ENCODE data around the gene WHRN. TPM values are rescaled to one million over a fixed set of nuclear protein-coding genes. Genes with fewer than 3 reads are reported as not detected.

WHRN gene
- polyA plus RNA-seq, 4 donors: 2.7 to 12.9 (median 7.9) TPM

GRCh38 chr9:114429488-114429887, 75.8 kb downstream of the WHRN start:
- H3K36me3 ChIP-seq (ENCODE audit: control insufficient read depth in 3 of 3, insufficient read depth in 2 of 3, low read depth in 1 of 3, low read length in 3 of 3): peaks cover 0 to 18% (median 0%) of the 10 kb centered on the region in 3 donors
- H3K4me3 ChIP-seq (ENCODE audit: low read depth in 1 of 3, low read length in 3 of 3): no peak overlapping the region
- FAIRE-seq: no peak
- no peaks in the 10 kb centered on the region for H3K9me3 ChIP-seq (ENCODE audit: control insufficient read depth in 2 of 2, insufficient read depth in 1 of 2, low read depth in 1 of 2, low read length in 1 of 2)
- DNase-seq: no peak
- H3K27me3 ChIP-seq (ENCODE audit: control insufficient read depth in 3 of 3, insufficient read depth in 3 of 3, low read length in 3 of 3): no peaks in the 10 kb centered on the region
- no peak overlapping the region for H3K27ac ChIP-seq (ENCODE audit: low read depth in 1 of 3, low read length in 2 of 3)
- no peaks in the 10 kb centered on the region for H3K4me1 ChIP-seq (ENCODE audit: control insufficient read depth in 3 of 3, insufficient read depth in 2 of 3, low read depth in 1 of 3, low read length in 2 of 3)
- WGBS, 3 donors: 82 to 87% (median 83%) methylated on average over 6 of the region's 6 CpGs

DNA sequence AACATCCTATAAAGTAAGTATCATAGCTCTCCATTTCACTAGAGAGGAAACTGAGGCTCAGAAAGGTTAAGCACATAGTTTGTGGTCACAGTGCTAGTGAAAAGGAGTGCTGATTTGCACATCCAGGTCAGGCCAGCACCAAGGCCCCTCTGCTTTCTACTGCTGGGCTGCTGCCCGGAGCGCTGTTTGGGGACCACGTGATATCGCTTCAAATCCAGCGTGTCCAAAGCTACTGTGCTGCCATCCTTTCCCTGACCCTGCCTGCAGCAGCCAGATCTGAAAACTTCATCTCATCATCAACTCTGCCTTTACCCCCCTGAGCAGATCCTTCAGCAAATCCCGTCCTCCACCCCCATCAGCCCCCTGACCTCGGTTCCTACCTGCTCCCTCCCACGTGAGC, 76.8 kb downstream of the WHRN start:
- Histone ChIP-seq H3K9me3 (ENCODE audit: control insufficient read depth in 2 of 2, insufficient read depth in 1 of 2, low read depth in 1 of 2, low read length in 1 of 2) (no peaks in the 10 kb centered on the region), H3K27me3 (ENCODE audit: control insufficient read depth in 3 of 3, insufficient read depth in 3 of 3, low read length in 3 of 3) (no peaks in the 10 kb centered on the region), H3K27ac (ENCODE audit: low read depth in 1 of 3, low read length in 2 of 3) (no peak overlapping the region), H3K36me3 (ENCODE audit: control insufficient read depth in 3 of 3, insufficient read depth in 2 of 3, low read depth in 1 of 3, low read length in 3 of 3) (peaks cover 0 to 25% (median 0%) of the 10 kb centered on the region in 3 donors), H3K4me1 (ENCODE audit: control insufficient read depth in 3 of 3, insufficient read depth in 2 of 3, low read depth in 1 of 3, low read length in 2 of 3) (no peaks in the 10 kb centered on the region), H3K4me3 (ENCODE audit: low read depth in 1 of 3, low read length in 3 of 3) (no peak overlapping the region)
- DNase-seq (no peak), FAIRE-seq (no peak)
- 90 to 93% (median 90%) methylated on average over 8 of the region's 8 CpGs for WGBS, 3 donors

DNA sequence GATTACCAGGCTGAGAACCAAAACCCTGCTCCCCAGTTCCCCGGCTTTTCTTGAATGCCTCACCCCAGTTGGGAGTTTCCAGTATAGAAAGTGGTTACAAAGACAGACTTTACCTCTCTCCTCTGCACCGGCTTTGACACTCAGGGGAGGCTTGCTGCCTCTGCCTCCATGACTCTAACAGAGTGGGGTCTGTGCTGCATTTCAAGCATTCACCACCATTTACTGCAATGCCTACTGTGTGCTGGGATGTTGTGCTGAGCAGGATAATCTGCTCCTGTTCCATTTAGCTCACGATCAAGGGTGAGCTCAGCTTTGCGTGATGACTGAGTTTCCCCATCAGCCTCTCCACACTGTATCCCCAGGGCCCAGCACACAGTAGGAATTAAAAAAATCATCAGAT, 77.6 kb downstream of the WHRN start:
- H3K36me3 ChIP-seq (ENCODE audit: control insufficient read depth in 3 of 3, insufficient read depth in 2 of 3, low read depth in 1 of 3, low read length in 3 of 3): peaks cover 0 to 27% (median 0%) of the 10 kb centered on the region in 3 donors
- H3K27ac ChIP-seq (ENCODE audit: low read depth in 1 of 3, low read length in 2 of 3): no peak overlapping the region
- 92 to 97% (median 93%) methylated on average over 4 of the region's 4 CpGs for WGBS, 3 donors
- no peaks in the 10 kb centered on the region for H3K9me3 ChIP-seq (ENCODE audit: control insufficient read depth in 2 of 2, insufficient read depth in 1 of 2, low read depth in 1 of 2, low read length in 1 of 2)
- DNase-seq (no peak), FAIRE-seq (no peak)
- no peak overlapping the region for H3K4me3 ChIP-seq (ENCODE audit: low read depth in 1 of 3, low read length in 3 of 3)
- no peaks in the 10 kb centered on the region for H3K4me1 ChIP-seq (ENCODE audit: control insufficient read depth in 3 of 3, insufficient read depth in 2 of 3, low read depth in 1 of 3, low read length in 2 of 3)
- no peaks in the 10 kb centered on the region for H3K27me3 ChIP-seq (ENCODE audit: control insufficient read depth in 3 of 3, insufficient read depth in 3 of 3, low read length in 3 of 3)

- Histone ChIP-seq H3K4me3 (ENCODE audit: low read depth in 1 of 3, low read length in 3 of 3) (no peak overlapping the region), H3K36me3 (ENCODE audit: control insufficient read depth in 3 of 3, insufficient read depth in 2 of 3, low read depth in 1 of 3, low read length in 3 of 3) (peaks cover 0 to 27% (median 0%) of the 10 kb centered on the region in 3 donors), H3K9me3 (ENCODE audit: control insufficient read depth in 2 of 2, insufficient read depth in 1 of 2, low read depth in 1 of 2, low read length in 1 of 2) (no peaks in the 10 kb centered on the region), H3K4me1 (ENCODE audit: control insufficient read depth in 3 of 3, insufficient read depth in 2 of 3, low read depth in 1 of 3, low read length in 2 of 3) (no peaks in the 10 kb centered on the region), H3K27me3 (ENCODE audit: control insufficient read depth in 3 of 3, insufficient read depth in 3 of 3, low read length in 3 of 3) (no peaks in the 10 kb centered on the region), H3K27ac (ENCODE audit: low read depth in 1 of 3, low read length in 2 of 3) (no peak overlapping the region)
- FAIRE-seq (no peak), DNase-seq (no peak)
- WGBS, 3 donors: 86 to 88% (median 87%) methylated on average over 16 to 18 of the region's 18 CpGs
These were observed 79.0 kb downstream of the WHRN start for GRCh38 chr9:114426046-114426948.

DNA sequence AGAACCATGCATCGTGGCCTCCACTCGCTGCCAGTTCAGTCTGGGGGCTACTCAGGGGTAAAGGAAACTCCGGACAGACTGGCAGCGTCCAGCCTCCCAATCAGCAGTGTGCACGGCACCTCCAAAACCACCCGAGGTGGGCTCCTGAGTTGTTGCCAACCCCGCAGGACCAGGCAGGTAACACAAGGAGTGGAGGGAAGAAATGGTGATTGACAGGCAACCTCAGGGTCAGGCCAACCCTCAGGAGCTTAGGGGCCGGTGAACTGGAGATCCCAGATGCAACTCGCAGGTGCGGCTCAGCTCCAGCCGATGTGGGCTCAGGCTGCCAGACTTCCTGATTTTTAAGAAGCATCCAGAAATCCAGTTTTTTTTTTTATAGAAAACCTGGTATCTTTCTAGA, 80.1 kb downstream of the WHRN start:
- H3K4me3 ChIP-seq (ENCODE audit: low read depth in 1 of 3, low read length in 3 of 3): no peak overlapping the region
- H3K27me3 ChIP-seq (ENCODE audit: control insufficient read depth in 3 of 3, insufficient read depth in 3 of 3, low read length in 3 of 3): no peaks in the 10 kb centered on the region
- no peak for FAIRE-seq
- H3K9me3 ChIP-seq (ENCODE audit: control insufficient read depth in 2 of 2, insufficient read depth in 1 of 2, low read depth in 1 of 2, low read length in 1 of 2): no peaks in the 10 kb centered on the region
- H3K27ac ChIP-seq (ENCODE audit: low read depth in 1 of 3, low read length in 2 of 3): no peak overlapping the region
- peaks cover 0 to 32% (median 0%) of the 10 kb centered on the region in 3 donors for H3K36me3 ChIP-seq (ENCODE audit: control insufficient read depth in 3 of 3, insufficient read depth in 2 of 3, low read depth in 1 of 3, low read length in 3 of 3)
- WGBS, 3 donors: 88 to 91% (median 89%) methylated on average over 11 of the region's 11 CpGs
- no peaks in the 10 kb centered on the region for H3K4me1 ChIP-seq (ENCODE audit: control insufficient read depth in 3 of 3, insufficient read depth in 2 of 3, low read depth in 1 of 3, low read length in 2 of 3)
- no peak for DNase-seq

GRCh38 chr9:114424126-114424525, 81.1 kb downstream of the WHRN start:
- Histone ChIP-seq H3K27me3 (ENCODE audit: control insufficient read depth in 3 of 3, insufficient read depth in 3 of 3, low read length in 3 of 3) (no peaks in the 10 kb centered on the region), H3K4me1 (ENCODE audit: control insufficient read depth in 3 of 3, insufficient read depth in 2 of 3, low read depth in 1 of 3, low read length in 2 of 3) (no peaks in the 10 kb centered on the region), H3K9me3 (ENCODE audit: control insufficient read depth in 2 of 2, insufficient read depth in 1 of 2, low read depth in 1 of 2, low read length in 1 of 2) (no peaks in the 10 kb centered on the region), H3K4me3 (ENCODE audit: low read depth in 1 of 3, low read length in 3 of 3) (no peak overlapping the region), H3K27ac (ENCODE audit: low read depth in 1 of 3, low read length in 2 of 3) (no peak overlapping the region), H3K36me3 (ENCODE audit: control insufficient read depth in 3 of 3, insufficient read depth in 2 of 3, low read depth in 1 of 3, low read length in 3 of 3) (peaks cover 0 to 31% (median 0%) of the 10 kb centered on the region in 3 donors)
- FAIRE-seq (no peak), DNase-seq (no peak)
- WGBS, 3 donors: 83 to 86% (median 86%) methylated on average over 10 to 12 of the region's 12 CpGs

- FAIRE-seq (no peak), DNase-seq (no peak)
- no peaks in the 10 kb centered on the region for H3K4me1 ChIP-seq (ENCODE audit: control insufficient read depth in 3 of 3, insufficient read depth in 2 of 3, low read depth in 1 of 3, low read length in 2 of 3)
- no peak overlapping the region for H3K27ac ChIP-seq (ENCODE audit: low read depth in 1 of 3, low read length in 2 of 3)
- H3K9me3 ChIP-seq (ENCODE audit: control insufficient read depth in 2 of 2, insufficient read depth in 1 of 2, low read depth in 1 of 2, low read length in 1 of 2): no peaks in the 10 kb centered on the region
- peaks cover 0 to 32% (median 0%) of the 10 kb centered on the region in 3 donors for H3K36me3 ChIP-seq (ENCODE audit: control insufficient read depth in 3 of 3, insufficient read depth in 2 of 3, low read depth in 1 of 3, low read length in 3 of 3)
- no peak overlapping the region for H3K4me3 ChIP-seq (ENCODE audit: low read depth in 1 of 3, low read length in 3 of 3)
- 91 to 93% (median 92%) methylated on average over 14 of the region's 14 CpGs for WGBS, 3 donors
- no peaks in the 10 kb centered on the region for H3K27me3 ChIP-seq (ENCODE audit: control insufficient read depth in 3 of 3, insufficient read depth in 3 of 3, low read length in 3 of 3)
These were observed 82.1 kb downstream of the WHRN start for GRCh38 chr9:114423181-114423580.

DNA sequence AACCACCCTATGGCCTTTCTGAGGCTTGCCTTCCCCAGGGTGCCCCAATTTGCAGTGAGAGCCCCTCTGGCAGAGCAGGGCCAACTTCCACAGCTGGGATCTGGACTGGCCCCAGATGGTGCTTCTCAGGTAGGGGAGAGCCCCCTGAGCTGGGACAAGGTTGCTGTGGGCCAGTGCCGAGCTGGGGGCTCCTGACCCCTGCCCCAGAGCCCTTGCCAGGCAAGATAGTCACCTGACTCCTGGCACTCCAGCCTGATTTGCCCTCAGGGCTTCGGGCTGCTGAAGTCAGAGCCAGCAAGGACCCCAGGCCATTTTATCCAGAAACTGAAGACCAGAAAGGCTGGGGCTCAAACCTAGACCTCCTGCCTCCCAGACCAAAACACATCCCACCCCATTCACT, 84.1 kb downstream of the WHRN start:
- H3K4me1 ChIP-seq (ENCODE audit: control insufficient read depth in 3 of 3, insufficient read depth in 2 of 3, low read depth in 1 of 3, low read length in 2 of 3): no peaks in the 10 kb centered on the region
- H3K36me3 ChIP-seq (ENCODE audit: control insufficient read depth in 3 of 3, insufficient read depth in 2 of 3, low read depth in 1 of 3, low read length in 3 of 3): peaks cover 0 to 34% (median 0%) of the 10 kb centered on the region in 3 donors
- FAIRE-seq: no peak
- no peak overlapping the region for H3K27ac ChIP-seq (ENCODE audit: low read depth in 1 of 3, low read length in 2 of 3)
- DNase-seq: no peak
- no peaks in the 10 kb centered on the region for H3K9me3 ChIP-seq (ENCODE audit: control insufficient read depth in 2 of 2, insufficient read depth in 1 of 2, low read depth in 1 of 2, low read length in 1 of 2)
- no peak overlapping the region for H3K4me3 ChIP-seq (ENCODE audit: low read depth in 1 of 3, low read length in 3 of 3)
- WGBS, 3 donors: 81 to 82% (median 82%) methylated on average over 2 of the region's 2 CpGs
- no peaks in the 10 kb centered on the region for H3K27me3 ChIP-seq (ENCODE audit: control insufficient read depth in 3 of 3, insufficient read depth in 3 of 3, low read length in 3 of 3)
